ENCODE measurements around the gene METTL26.
A peak's percentile ranks its signal among the peaks of the same experiment; 100 is the strongest.

Gene METTL26

DNA sequence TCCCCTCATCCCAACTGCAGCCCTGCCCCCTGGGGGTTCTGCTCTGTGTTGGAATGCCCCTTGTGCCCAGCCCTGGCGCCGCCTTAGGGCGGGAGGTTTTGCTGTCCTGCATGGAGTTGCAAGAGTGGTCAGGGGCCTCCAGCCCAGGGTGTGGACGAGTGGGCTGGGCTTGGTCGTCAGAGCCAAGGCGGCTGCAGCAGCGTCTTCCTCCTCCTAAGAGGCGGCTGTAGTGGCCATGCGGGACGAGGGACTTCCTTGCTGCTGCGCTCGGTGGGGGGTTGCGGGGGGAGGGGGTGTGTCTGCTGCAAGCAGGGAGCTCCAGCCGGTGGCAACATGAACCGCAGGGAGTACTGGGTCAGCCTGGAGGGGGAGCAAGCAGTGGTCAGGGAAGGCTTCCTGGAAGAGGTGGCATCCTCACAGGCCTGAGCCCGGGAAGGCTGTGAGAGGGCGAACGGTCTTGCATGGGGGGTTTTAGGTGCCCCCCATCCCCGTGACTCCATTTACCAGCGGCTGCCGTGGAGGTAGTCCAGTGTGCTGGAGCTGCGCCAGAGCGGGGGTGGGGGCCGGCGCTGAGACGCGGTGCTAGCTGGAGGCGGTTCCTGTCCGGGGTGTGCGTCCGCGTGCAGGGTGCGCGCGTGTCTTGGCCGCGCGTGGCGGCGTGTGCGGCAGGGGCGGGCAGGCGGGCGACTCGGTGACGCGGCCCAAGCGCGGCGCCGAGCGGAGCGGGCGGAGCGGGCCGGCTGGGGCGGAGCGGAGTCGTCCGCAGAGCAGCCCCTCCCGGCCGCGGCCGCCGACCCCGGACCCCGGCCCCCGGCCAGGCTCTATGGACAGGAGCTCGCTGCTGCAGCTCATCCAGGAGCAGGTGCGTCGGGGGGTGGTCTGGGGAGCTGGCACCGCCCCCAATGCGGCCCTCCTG, 39.1 kb upstream of the METTL26 start, which contains the start of gene RHBDL1:
TSS of gene RHBDL1 (plus strand) at position 704 of the 916 bp plus-strand sequence. CDS start at position 824, 120 bp downstream.
- DNase-seq (ENCODE audit: low read depth), result no peak

GRCh38 chr16:674214-674881, 38.2 kb upstream of the METTL26 start:
- DNase-seq (ENCODE audit: low read depth), result no peak

GRCh38 chr16:673399-673991, 37.4 kb upstream of the METTL26 start:
- DNase-seq (ENCODE audit: low read depth), result no peak

- DNase-seq (ENCODE audit: low read depth), result no peak
Measured at GRCh38 chr16:672851-673250, 36.7 kb upstream of the METTL26 start.

- no peak for DNase-seq (ENCODE audit: low read depth)
Measured at GRCh38 chr16:672371-672770, 36.3 kb upstream of the METTL26 start.

GRCh38 chr16:671353-672131, 35.4 kb upstream of the METTL26 start:
- no peak for DNase-seq (ENCODE audit: low read depth)

DNA sequence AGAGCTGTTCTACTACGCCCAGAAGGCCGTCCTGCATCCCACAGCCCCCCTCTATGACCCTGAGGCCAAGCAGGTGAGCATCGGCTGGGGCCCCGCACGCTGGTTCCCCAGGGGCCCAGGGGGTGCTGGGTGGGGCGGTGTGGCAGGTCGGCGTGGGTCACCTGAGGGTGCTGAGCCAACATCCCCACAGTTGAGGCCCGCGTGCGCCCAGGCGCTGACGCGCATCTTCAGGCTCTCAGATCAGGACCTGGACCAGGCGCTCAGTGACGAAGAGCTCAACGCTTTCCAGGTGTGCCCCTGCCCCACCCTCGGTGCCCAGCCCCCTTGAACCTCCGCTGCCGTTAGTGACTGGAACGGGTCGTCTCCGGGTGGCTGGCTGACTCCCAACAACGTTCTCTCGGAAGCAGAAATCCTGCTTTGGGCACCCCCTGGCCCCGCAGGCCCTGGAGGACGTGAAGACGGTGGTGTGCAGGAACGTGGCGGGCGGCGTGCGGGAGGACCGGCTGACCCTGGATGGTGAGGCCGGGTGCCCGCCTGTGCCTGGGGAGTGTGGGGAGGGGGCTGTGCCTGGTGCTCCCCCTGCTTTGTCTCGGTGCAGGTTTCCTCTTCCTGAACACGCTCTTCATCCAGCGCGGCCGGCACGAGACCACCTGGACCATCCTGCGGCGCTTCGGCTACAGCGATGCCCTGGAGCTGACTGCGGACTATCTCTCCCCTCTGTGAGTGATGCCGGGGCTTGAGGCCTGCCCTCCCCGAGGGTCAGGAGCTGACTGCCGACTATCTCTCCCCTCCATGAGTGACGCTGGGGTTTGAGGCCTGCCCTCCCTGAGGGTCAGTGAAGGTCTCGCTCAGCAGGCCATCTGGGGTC, 34.6 kb upstream of the METTL26 start:
- DNase-seq (ENCODE audit: low read depth), result no peak

GRCh38 chr16:669666-670065, 33.6 kb upstream of the METTL26 start:
- no peak for DNase-seq (ENCODE audit: low read depth)

- DNase-seq (ENCODE audit: low read depth), result no peak
Measured at GRCh38 chr16:668519-669171, 32.5 kb upstream of the METTL26 start.

DNA sequence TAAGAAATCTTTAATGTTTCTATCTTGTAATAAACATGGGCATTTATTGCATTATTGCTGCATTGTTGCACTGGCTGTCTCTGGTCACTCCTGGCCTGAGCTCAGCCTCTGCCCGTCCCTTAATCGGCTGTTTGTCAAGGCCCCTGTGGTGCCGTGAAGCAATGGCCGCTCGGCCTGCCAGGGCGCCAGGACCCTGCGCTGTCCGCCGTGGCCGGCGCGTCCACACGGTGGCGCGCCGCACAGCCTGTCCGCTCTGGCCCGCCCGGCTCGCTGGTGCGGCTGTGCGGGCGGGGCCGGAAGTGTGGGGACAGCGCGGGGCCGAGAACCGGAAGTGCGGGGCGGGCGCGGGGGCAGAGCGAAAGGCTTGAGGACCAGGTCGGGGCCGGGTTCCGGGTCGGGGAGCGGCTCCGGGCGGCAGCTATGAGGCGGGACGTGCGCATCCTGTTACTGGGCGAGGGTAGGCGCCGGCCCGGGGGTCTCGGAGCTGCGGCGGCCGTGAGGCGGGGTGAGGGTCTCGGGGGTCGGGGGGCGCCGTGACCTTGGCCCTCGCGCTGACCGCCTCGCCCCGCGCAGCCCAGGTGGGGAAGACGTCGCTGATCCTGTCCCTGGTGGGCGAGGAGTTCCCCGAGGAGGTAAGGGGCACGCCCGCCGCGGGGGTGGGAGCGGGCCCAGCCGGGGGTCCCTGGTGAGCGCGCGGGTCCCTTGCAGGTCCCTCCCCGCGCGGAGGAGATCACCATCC, 31.8 kb upstream of the METTL26 start, which contains the start of gene RHOT2:
TSS of gene RHOT2 (plus strand) at position 353 of the 739 bp plus-strand sequence. CDS start at position 421, 68 bp downstream.
- peak; percentile 86 for DNase-seq (ENCODE audit: low read depth)

DNA sequence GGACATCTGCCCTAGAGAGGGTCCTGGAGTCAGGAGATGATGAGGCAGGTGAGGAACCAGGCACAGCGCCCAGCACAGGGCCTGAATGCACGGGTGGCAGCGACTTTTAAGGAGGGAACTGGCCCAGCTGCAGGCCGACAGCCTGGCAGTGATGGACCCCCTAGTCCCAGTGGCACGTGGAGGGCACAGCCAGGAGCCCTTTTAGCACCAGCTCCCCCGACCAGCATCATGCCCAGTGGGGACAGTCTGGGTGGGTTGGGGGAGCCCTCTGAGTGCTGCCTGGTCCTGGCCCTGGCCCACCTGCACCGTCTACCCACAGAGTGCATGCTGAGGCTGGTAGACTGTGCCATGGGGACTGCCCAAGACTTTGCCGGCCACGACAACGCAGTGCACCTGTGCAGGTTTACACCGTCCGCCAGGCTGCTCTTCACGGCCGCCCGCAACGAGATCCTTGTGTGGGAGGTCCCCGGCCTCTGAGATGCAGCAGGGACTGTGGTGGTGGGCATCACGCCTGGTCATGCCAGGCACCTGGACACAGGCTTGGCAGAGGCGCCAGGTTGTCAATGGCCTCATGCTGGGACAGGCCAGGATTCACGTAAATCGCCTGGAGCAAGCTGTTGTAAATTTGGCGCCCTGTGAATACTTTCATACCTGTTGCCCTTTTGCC, 31.1 kb upstream of the METTL26 start:
- no peak for DNase-seq (ENCODE audit: low read depth)

- DNase-seq (ENCODE audit: low read depth), result no peak
Measured at GRCh38 chr16:666572-666971, 30.5 kb upstream of the METTL26 start.

GRCh38 chr16:662597-662996, 26.5 kb upstream of the METTL26 start:
- DNase-seq (ENCODE audit: low read depth), result no peak

DNA sequence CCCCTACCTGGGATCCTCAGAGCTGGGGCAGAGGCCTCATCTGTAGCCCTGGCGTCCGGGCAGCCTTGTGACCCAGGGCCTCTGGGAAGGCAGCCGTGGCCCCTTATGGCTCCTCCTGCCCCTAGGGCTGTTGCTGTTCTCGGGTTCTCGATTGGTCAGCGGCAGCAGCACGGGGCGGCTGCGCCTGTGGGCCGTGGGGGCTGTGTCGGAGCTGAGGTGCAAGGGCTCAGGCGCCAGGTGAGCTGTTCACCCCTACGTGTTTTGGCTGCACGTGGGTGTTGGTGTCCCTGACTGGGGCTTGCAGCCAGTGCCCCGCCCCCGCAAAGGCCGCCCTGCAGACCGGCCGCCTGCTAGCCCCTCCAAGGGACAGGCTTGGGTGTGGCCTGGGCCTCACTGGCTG, 26.0 kb upstream of the METTL26 start:
- no peak for DNase-seq (ENCODE audit: low read depth)

DNA sequence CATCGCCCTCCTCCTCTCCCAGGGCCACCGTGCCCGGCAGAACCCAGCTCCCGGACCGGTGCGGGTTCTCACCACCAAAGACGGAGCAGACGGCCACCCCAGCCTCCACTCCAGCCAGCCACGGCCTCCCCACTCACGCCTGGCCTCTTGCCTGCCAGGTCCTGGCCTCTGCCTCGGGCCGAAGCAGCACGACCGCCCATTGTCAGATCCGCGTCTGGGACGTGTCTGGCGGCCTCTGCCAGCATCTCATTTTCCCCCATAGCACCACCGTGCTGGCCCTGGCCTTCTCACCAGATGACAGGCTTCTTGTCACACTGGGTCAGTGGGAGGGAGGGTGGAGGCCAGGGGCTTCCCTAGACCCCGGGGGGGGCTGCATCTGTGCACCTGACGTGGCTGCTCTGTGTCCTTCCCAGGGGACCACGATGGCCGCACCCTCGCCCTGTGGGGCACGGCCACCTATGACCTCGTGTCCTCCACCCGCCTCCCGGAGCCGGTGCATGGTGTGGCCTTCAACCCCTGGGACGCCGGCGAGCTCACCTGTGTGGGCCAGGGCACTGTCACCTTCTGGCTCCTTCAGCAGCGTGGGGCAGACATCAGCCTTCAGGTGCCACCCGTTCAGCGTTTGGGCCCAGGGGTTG, 25.2 kb upstream of the METTL26 start:
- DNase-seq (ENCODE audit: low read depth), result no peak

DNA sequence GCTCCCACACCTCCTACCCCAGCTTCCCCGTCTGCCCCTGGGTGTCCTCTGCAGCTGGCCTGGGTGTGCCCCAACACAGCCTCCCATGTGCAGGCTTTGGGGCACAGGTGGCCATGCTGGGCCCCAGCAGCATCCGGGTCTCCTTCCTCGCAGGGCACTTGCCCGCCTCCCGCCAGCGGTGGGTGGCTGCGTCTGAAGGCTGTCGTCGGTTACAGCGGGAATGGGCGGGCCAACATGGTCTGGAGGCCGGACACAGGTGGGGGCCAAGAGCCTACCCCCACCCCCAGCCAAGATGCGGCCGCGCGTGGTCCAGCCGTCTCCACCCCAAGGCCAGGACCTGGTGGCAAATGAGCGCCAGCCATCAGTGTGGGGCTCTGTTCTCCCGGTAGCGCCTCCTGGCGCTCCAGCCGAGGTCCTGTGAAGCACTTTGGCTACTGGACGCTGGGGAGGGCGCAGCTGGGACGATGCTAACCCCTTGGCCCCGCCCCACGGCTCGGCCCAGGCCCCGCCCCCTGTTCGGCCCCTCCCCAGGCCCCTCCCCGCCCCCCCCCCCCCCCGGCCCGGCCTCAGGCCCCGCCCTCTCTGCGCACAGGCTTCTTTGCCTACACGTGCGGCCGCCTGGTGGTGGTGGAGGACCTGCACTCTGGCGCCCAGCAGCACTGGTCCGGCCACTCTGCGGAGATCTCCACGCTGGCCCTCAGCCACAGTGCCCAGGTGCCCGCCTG, 24.5 kb upstream of the METTL26 start:
- DNase-seq (ENCODE audit: low read depth), result peak; percentile 38

DNA sequence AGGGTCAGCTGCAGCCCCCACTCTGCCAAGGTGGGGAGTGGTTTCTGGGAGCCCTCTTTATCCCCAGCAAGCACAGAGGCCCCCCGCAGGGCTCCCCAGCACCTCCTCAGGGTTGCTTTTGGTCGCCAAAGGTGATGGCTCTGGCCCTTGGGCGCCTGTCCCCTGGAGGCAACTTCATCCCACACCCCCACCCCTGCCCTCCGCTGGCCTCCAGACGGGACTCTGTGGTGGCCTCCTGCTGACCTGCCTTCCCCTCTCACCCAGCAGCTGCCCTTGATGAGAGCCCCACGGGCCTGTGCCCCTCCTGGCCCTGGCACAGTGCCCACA, 24.0 kb upstream of the METTL26 start:
- no peak for DNase-seq (ENCODE audit: low read depth)

DNA sequence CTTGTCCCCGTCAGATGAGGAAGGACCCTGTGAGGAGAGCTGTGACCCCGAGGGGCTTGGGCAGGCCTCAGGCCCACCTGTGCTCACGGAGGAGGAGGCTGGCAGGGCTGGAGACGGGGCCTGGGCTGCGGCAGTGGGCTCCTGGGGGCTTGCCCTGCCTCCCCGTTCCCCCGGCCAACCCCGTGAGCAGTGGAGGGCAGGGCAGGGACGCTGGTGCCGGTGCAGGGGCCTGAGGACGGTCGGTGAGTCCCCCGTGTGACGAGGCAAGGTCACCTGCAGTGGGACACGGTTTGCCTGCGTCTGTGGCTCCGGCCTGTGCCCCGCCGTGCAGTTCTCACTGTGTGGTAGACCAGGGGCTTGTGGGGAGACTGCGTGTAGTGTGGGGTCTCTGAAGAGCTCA, 23.5 kb upstream of the METTL26 start:
- DNase-seq (ENCODE audit: low read depth), result no peak

All from stimulated activated CD4-positive, alpha-beta T cell treated with anti-CD3 and anti-CD28 coated beads, Interleukin-2, amount 100 ng/mL, for 4 hours (primary cell).